ENCODE results near the gene CATSPER3.

- TF ChIP-seq POLR2A (IDR thresholded peaks at IDR 0.05; ENCODE audit: low read depth, low read length): no peak
- no peak for TF ChIP-seq TAF1 (IDR thresholded peaks at IDR 0.05; ENCODE audit: borderline replicate concordance, low read depth, low read length)
Observed at GRCh38 chr5:135004376-135004775, 36.7 kb downstream of the CATSPER3 start.

All from GM12892 (cell line).